ENCODE results near the gene NOSIP.

Gene NOSIP

DNA sequence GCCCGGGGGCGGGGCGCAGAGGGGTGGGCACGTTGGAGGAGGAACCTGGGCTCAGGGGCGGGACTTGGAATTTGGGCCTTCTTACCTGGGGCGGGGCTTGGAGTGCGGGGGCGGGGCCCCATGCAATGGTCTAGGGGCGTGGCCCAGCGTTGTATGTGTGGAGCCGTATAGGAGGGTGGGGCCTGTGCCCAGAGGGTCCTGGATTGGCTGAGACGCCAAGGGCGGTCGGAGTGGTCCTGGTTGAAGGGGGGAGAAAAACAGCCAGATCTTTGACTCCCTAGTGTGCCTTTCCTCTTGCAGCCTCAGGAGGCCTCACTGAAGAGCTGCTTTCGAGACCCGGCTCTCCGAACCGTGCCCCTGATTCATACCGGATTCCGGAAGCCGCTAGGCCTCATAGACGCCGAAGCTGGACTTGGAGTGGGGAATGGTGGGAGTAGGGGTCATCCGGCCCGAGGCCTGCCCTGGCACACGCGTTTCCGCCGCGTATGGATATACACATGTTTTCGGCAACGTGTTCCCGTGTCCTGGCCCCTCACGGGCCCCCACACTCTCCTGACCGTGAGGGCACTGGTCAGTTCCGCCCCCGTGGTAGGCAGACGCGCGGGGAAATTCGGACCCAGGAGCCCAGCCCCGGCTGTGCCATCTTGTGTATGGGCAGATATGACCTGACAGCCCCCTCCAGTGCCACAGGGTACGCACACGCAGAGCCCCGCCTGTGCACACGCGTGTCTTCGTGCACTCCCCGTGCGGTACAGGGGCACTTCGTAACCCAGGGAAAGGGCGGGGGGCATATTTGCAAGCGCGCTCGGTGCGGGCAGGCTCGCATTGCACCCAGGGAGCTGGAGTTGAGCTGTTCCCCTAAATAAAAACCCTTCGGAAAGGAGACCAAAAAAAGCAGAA, 10.0 kb upstream of the NOSIP start:
- H2AFZ ChIP-seq (ENCODE audit: low read length): no peak overlapping the region
- peak overlapping the region; percentile 79 for H3K9ac ChIP-seq (ENCODE audit: low read length)
- no peaks in the 10 kb centered on the region for H4K20me1 ChIP-seq (ENCODE audit: insufficient read depth, low read length)
- no peaks in the 10 kb centered on the region for H3K9me2 ChIP-seq (ENCODE audit: low read depth, low read length)
- H3K79me2 ChIP-seq (ENCODE audit: insufficient read depth, low read length): peaks cover 5% of the 10 kb centered on the region; the same call in 1 of the 2 replicates
- TF ChIP-seq, protein P1, sequence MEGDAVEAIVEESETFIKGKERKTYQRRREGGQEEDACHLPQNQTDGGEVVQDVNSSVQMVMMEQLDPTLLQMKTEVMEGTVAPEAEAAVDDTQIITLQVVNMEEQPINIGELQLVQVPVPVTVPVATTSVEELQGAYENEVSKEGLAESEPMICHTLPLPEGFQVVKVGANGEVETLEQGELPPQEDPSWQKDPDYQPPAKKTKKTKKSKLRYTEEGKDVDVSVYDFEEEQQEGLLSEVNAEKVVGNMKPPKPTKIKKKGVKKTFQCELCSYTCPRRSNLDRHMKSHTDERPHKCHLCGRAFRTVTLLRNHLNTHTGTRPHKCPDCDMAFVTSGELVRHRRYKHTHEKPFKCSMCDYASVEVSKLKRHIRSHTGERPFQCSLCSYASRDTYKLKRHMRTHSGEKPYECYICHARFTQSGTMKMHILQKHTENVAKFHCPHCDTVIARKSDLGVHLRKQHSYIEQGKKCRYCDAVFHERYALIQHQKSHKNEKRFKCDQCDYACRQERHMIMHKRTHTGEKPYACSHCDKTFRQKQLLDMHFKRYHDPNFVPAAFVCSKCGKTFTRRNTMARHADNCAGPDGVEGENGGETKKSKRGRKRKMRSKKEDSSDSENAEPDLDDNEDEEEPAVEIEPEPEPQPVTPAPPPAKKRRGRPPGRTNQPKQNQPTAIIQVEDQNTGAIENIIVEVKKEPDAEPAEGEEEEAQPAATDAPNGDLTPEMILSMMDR (IDR thresholded peaks at IDR 0.05; ENCODE audit: low read length): peak; percentile 13; the same call in 1 of the 2 replicates
- TF ChIP-seq EZH2 (IDR thresholded peaks at IDR 0.05; ENCODE audit: borderline replicate concordance, low read length): no peak
- H3K4me3 ChIP-seq (ENCODE audit: low read depth, low read length, poor library complexity, severe bottlenecking): peak overlapping the region; percentile 96
- H3F3A ChIP-seq (ENCODE audit: insufficient read depth, low read length): no peaks in the 10 kb centered on the region
- H3K9me3 ChIP-seq (ENCODE audit: low read length): no peaks in the 10 kb centered on the region
- no peaks in the 10 kb centered on the region for H3K27me3 ChIP-seq (ENCODE audit: insufficient read depth, low read length)
- H3K4me2 ChIP-seq (ENCODE audit: low read length): peak overlapping the region; percentile 68
- peak overlapping the region; percentile 88 for H3K27ac ChIP-seq (ENCODE audit: low read depth, low read length, poor library complexity, severe bottlenecking)
- peaks cover 14% of the 10 kb centered on the region for H3K36me3 ChIP-seq (ENCODE audit: insufficient read depth, low read length)
- H3K4me1 ChIP-seq (ENCODE audit: insufficient read depth, low read length, severe bottlenecking): peaks cover 6% of the 10 kb centered on the region

DNA sequence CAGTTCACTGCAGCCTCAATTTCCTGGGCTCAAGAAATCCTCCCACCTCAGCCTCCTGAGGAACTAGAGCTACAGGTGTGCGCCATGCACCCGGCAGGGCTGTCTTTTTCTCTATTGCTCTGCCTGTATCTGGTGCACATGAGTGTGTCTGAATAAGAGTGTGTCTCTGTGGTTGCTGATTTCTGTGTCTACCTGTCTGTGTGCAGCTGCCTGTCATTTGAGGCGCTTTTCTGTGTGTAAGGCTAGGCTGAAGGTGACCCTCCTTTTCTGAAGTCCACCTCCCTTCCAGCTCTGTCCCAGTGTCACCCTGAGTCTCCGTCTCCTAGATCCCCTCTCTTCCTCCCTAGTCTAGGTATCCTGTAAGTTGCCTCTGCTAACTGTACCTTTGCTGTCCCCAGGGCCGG, 9.1 kb upstream of the NOSIP start:
- Histone ChIP-seq H3K9ac (ENCODE audit: low read length) (no peak overlapping the region), H2AFZ (ENCODE audit: low read length) (no peak overlapping the region)

DNA sequence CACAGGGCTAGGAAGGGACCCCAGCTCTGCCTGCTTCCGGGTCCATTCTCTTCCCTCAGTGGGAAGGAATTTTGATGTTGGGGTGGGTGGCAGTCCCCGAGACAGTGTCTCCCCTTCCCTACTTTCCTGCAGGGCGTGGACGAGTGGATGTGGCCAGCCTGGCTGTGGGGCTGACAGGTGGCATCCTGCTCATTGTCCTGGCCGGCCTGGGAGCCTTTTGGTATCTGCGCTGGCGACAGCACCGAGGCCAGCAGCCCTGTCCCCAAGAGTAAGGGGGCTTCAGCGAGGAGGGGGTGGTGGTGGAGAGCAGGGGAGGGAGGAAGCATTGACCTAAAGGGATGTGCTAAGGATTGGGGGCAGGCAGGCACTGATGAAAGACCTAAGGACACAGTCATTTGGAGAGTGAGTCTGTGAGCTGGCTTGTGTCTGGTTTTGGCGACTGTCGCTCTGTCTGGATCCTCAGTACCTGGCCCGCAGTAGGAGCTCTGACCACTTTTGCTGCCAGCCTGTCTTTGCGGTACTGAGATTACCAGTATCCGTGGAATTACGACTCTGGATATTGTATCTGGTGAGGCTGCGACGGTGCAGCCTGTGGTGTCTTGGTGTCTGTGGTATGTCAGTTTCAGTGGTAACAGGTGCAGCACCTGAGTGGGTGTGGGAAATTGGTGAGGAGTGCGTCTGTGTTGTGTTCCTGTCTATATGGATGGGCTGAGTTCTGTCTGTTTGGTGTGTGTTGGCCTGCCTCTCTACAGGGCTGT, 8.2 kb upstream of the NOSIP start:
- peaks cover under 1% of the 10 kb centered on the region for H3K4me1 ChIP-seq (ENCODE audit: insufficient read depth, low read length, severe bottlenecking)
- no peak overlapping the region for H2AFZ ChIP-seq (ENCODE audit: low read length)
- no peaks in the 10 kb centered on the region for H3K36me3 ChIP-seq (ENCODE audit: insufficient read depth, low read length)
- H3F3A ChIP-seq (ENCODE audit: insufficient read depth, low read length): no peaks in the 10 kb centered on the region
- peaks cover 5% of the 10 kb centered on the region; the same call in 1 of the 2 replicates for H3K79me2 ChIP-seq (ENCODE audit: insufficient read depth, low read length)
- no peaks in the 10 kb centered on the region for H3K9me2 ChIP-seq (ENCODE audit: low read depth, low read length)
- no peak overlapping the region for H3K9ac ChIP-seq (ENCODE audit: low read length)
- no peaks in the 10 kb centered on the region for H3K27me3 ChIP-seq (ENCODE audit: insufficient read depth, low read length)
- no peaks in the 10 kb centered on the region for H4K20me1 ChIP-seq (ENCODE audit: insufficient read depth, low read length)
- no peak overlapping the region for H3K27ac ChIP-seq (ENCODE audit: low read depth, low read length, poor library complexity, severe bottlenecking)
- no peaks in the 10 kb centered on the region for H3K9me3 ChIP-seq (ENCODE audit: low read length)
- no peak overlapping the region for H3K4me2 ChIP-seq (ENCODE audit: low read length)
- no peak for TF ChIP-seq EZH2 (IDR thresholded peaks at IDR 0.05; ENCODE audit: borderline replicate concordance, low read length)
- TF ChIP-seq, protein P1 (IDR thresholded peaks at IDR 0.05; ENCODE audit: low read length): no peak
- no peak overlapping the region for H3K4me3 ChIP-seq (ENCODE audit: low read depth, low read length, poor library complexity, severe bottlenecking)

More for the DNA sequence above, 9.1 kb upstream of the NOSIP start:
- Histone ChIP-seq H3K36me3 (ENCODE audit: insufficient read depth, low read length) (peaks cover 9% of the 10 kb centered on the region), H3K27ac (ENCODE audit: low read depth, low read length, poor library complexity, severe bottlenecking) (no peak overlapping the region), H3K9me3 (ENCODE audit: low read length) (no peaks in the 10 kb centered on the region), H3K4me3 (ENCODE audit: low read depth, low read length, poor library complexity, severe bottlenecking) (no peak overlapping the region), H3K79me2 (ENCODE audit: insufficient read depth, low read length) (peaks cover 5% of the 10 kb centered on the region; the same call in 1 of the 2 replicates), H3K9me2 (ENCODE audit: low read depth, low read length) (no peaks in the 10 kb centered on the region), H3K27me3 (ENCODE audit: insufficient read depth, low read length) (no peaks in the 10 kb centered on the region), H3K4me2 (ENCODE audit: low read length) (no peak overlapping the region), H4K20me1 (ENCODE audit: insufficient read depth, low read length) (no peaks in the 10 kb centered on the region), H3F3A (ENCODE audit: insufficient read depth, low read length) (no peaks in the 10 kb centered on the region), H3K4me1 (ENCODE audit: insufficient read depth, low read length, severe bottlenecking) (peaks cover 6% of the 10 kb centered on the region)
- TF ChIP-seq EZH2 (IDR thresholded peaks at IDR 0.05; ENCODE audit: borderline replicate concordance, low read length): no peak
- TF ChIP-seq, protein P1 (IDR thresholded peaks at IDR 0.05; ENCODE audit: low read length): no peak

Measured in OCI-LY1 (cell line).